Vagina (tissue), 2 donors: ENCODE data around the gene ZNF385B. TPM values are rescaled to one million over a fixed set of nuclear protein-coding genes. Genes with fewer than 3 reads are reported as not detected.
"Not testable (repeated sequence)": the region's sequence is repeated elsewhere in the genome, so short reads cannot be mapped to it uniquely, and the experiment has no call there.

Experiments
- DNase-seq, 2 donors: peaks; one replicate each; pipeline ENCODE4 v3.0.0-alpha.2; 2017; ENCODE audit errors: extremely low spot score in 2 of 2
- H3K27ac ChIP-seq: fragments of 200-600 bp; sonication (generic); one replicate; pipeline ENCODE4 v1.5.1; 2019
- H3K27me3 ChIP-seq: fragments of 200-600 bp; sonication (generic); one replicate; pipeline ENCODE4 v1.5.1; 2019
- H3K36me3 ChIP-seq, 2 donors: fragments of 200-600 bp; sonication (generic); one replicate each; pipeline ENCODE4 v1.5.1; 2017 to 2019
- H3K4me1 ChIP-seq: fragments of 200-600 bp; sonication (generic); one replicate; pipeline ENCODE4 v1.5.1; 2019
- H3K4me3 ChIP-seq, 2 donors: fragments of 200-600 bp; sonication (generic); 1 replicate in 1 of 2; 2 replicates in 1 of 2; pipeline ENCODE4 v1.5.1; 2016 to 2019
- H3K9me3 ChIP-seq: fragments of 200-600 bp; sonication (generic); one replicate; pipeline ENCODE4 v1.5.1; 2019
- POLR2A ChIP-seq, 2 donors: fragments of 450-650 bp; IDR thresholded peaks; one replicate each; pipeline ENCODE4 v1.6.1; 2017; ENCODE audit warnings: antibody characterized with exemption in 2 of 2, mild to moderate bottlenecking in 2 of 2, moderate library complexity in 2 of 2
- POLR2AphosphoS5 ChIP-seq, 2 donors: sonication (generic); formaldehyde crosslinking; IDR thresholded peaks; one replicate each; pipeline ENCODE4 v1.9.0; 2017; ENCODE audit warnings: antibody characterized with exemption in 2 of 2, mild to moderate bottlenecking in 2 of 2, low read depth in 1 of 2; ENCODE audit not compliant: insufficient read depth in 1 of 2
- intact Hi-C: fragments of 100-400 bp; cut with DNase I; formaldehyde crosslinking; loops from one replicate; pipeline ENCODE4 v1.15.1; 2023
- total RNA-seq: library from RNA; depleted of rRNA; stranded (reverse); fragments of >200 nt; gene quantifications from one replicate; pipeline ENCODE4 v1.2.3, GENCODE V29; 2016
- TF ChIP-seq, protein P1 (sequence below), 3 experiments: fragments of 450-650 bp in 2 of 3; fragments of 200-600 bp in 1 of 3; sonication (generic) in 1 of 3; IDR thresholded peaks; one replicate each; pipeline ENCODE4 v1.5.1; 2017 to 2019; ENCODE audit warnings: antibody characterized with exemption in 3 of 3, mild to moderate bottlenecking in 2 of 3, moderate library complexity in 2 of 3

Gene ZNF385B
- total RNA-seq, 1 donor from 2014 or later, result 11.5 TPM

DNA sequence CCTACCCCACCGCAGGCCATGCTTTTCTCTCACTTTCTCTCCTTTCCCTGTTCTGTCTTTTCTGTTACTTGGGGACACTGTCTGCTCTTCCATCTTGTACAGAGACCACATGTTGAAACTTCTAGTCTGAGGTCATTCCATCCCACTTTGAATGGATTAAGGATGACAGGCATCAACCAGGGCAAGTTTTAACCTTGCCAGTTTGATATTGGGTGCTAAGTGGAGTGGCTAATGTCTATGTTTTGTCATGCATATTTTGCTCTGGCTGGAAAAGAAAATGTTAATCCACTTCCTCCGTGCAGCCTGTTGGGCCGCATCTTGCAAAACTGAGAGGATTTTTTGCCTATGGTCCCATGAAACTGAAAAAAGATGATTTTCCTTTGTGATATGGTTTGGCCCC, 391.3 kb downstream of the ZNF385B start:
- Histone ChIP-seq H3K4me1 (no peaks in the 10 kb centered on the region), H3K9me3 (no peaks in the 10 kb centered on the region), H3K36me3 (no peaks in the 10 kb centered on the region), H3K27ac (no peak overlapping the region), H3K27me3 (no peaks in the 10 kb centered on the region), H3K4me3 (no peak overlapping the region)
- intact Hi-C loops, result no loop called here
- DNase-seq, result no peak
- no peak for TF ChIP-seq POLR2AphosphoS5 (IDR thresholded peaks at IDR 0.05; ENCODE audit: insufficient read depth in 1 of 2, low read depth in 1 of 2)
- TF ChIP-seq, protein P1, sequence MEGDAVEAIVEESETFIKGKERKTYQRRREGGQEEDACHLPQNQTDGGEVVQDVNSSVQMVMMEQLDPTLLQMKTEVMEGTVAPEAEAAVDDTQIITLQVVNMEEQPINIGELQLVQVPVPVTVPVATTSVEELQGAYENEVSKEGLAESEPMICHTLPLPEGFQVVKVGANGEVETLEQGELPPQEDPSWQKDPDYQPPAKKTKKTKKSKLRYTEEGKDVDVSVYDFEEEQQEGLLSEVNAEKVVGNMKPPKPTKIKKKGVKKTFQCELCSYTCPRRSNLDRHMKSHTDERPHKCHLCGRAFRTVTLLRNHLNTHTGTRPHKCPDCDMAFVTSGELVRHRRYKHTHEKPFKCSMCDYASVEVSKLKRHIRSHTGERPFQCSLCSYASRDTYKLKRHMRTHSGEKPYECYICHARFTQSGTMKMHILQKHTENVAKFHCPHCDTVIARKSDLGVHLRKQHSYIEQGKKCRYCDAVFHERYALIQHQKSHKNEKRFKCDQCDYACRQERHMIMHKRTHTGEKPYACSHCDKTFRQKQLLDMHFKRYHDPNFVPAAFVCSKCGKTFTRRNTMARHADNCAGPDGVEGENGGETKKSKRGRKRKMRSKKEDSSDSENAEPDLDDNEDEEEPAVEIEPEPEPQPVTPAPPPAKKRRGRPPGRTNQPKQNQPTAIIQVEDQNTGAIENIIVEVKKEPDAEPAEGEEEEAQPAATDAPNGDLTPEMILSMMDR (IDR thresholded peaks at IDR 0.05), result no peak

GRCh38 chr2:179467960-179468359, 393.5 kb downstream of the ZNF385B start:
- Histone ChIP-seq H3K9me3 (no peaks in the 10 kb centered on the region), H3K36me3 (no peaks in the 10 kb centered on the region), H3K4me1 (no peaks in the 10 kb centered on the region), H3K27me3 (no peaks in the 10 kb centered on the region), H3K4me3 (no peak overlapping the region), H3K27ac (no peak overlapping the region)
- intact Hi-C loops, result no loop called here
- TF ChIP-seq, protein P1 (IDR thresholded peaks at IDR 0.05), result no peak
- TF ChIP-seq POLR2AphosphoS5 (IDR thresholded peaks at IDR 0.05; ENCODE audit: insufficient read depth in 1 of 2, low read depth in 1 of 2) (no peak), POLR2A (IDR thresholded peaks at IDR 0.05) (no peak)
- no peak for DNase-seq

- Histone ChIP-seq H3K4me1 (no peaks in the 10 kb centered on the region), H3K9me3 (no peaks in the 10 kb centered on the region), H3K27ac (no peak overlapping the region), H3K4me3 (no peak overlapping the region), H3K27me3 (no peaks in the 10 kb centered on the region), H3K36me3 (no peaks in the 10 kb centered on the region)
- DNase-seq, result no peak
- TF ChIP-seq, protein P1 (IDR thresholded peaks at IDR 0.05), result no peak
- TF ChIP-seq POLR2AphosphoS5 (IDR thresholded peaks at IDR 0.05; ENCODE audit: insufficient read depth in 1 of 2, low read depth in 1 of 2) (no peak), POLR2A (IDR thresholded peaks at IDR 0.05) (no peak)
- intact Hi-C loops, result no loop called here
These were observed 394.3 kb downstream of the ZNF385B start for GRCh38 chr2:179467111-179467510.

DNA sequence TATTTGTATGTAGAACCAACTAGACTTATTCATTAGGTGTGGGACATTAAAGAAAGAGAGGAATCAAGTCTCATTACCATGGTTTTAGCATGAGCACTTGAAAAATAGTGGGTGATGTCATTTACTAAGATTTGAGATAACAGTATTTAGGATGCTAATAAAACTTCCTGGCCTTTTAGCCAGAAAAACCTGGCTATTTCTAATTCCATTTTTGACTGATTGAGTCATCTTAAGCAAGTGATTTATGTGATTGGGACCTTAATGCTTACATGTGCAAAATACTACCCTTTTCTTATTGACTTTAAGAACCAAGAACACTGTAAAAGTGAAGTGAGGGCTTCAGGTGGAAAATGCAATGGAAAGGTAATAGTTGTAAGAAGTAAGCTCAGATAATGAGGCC, 400.0 kb downstream of the ZNF385B start:
- H3K4me3 ChIP-seq, result no peak overlapping the region
- no peaks in the 10 kb centered on the region for H3K36me3 ChIP-seq
- no peaks in the 10 kb centered on the region for H3K27me3 ChIP-seq
- no peak overlapping the region for H3K27ac ChIP-seq
- no peaks in the 10 kb centered on the region for H3K4me1 ChIP-seq
- intact Hi-C loops, result no loop called here
- no peaks in the 10 kb centered on the region for H3K9me3 ChIP-seq
- TF ChIP-seq, protein P1 (IDR thresholded peaks at IDR 0.05), result no peak
- TF ChIP-seq POLR2AphosphoS5 (IDR thresholded peaks at IDR 0.05; ENCODE audit: insufficient read depth in 1 of 2, low read depth in 1 of 2) (no peak), POLR2A (IDR thresholded peaks at IDR 0.05) (no peak)
- DNase-seq, result no peak

DNA sequence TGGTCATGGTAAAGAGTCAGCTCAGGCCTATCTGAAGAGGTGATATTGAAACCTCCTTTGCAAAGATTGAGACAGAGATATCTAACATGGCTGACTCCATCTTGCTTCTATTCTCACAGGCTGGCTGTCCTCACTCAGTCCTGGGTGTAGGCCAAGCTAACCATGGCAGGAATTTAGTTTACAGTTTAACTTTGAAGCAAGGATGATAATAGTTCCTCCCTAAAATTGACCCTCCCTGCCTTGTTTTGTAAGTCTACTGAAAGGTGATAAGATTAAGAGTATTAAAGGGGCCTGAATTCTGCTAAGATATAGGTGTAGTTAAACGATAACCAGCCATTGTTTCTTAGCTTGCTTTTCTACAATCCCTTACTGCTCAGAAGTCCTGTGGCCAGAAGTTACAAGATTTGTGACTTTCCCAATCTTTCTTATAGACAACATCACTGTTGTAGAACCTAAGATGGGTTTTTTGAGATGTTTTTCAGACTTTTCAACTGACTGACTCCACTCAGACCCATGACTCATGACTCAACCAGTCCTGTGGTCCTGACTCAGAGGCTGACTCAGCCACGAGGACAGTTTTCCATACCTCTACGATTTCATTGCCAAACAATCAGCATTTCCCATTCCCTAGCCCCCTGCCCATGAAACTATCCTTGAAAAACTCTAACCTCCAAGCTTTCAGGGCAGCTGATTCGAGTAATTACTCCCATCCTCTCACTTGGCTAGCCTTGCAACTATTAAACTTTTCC, 401.1 kb downstream of the ZNF385B start:
- Histone ChIP-seq H3K36me3 (no peaks in the 10 kb centered on the region), H3K9me3 (no peaks in the 10 kb centered on the region), H3K27me3 (no peaks in the 10 kb centered on the region), H3K27ac (no peak overlapping the region), H3K4me3 (no peak overlapping the region), H3K4me1 (no peaks in the 10 kb centered on the region)
- TF ChIP-seq POLR2AphosphoS5 (IDR thresholded peaks at IDR 0.05; ENCODE audit: insufficient read depth in 1 of 2, low read depth in 1 of 2) (no peak), POLR2A (IDR thresholded peaks at IDR 0.05) (no peak)
- TF ChIP-seq, protein P1 (IDR thresholded peaks at IDR 0.05), result no peak
- intact Hi-C loops, result no loop called here
- no peak for DNase-seq

GRCh38 chr2:179458113-179458512, 403.3 kb downstream of the ZNF385B start:
- H3K9me3 ChIP-seq, H3K27me3 ChIP-seq, H3K36me3 ChIP-seq, H3K27ac ChIP-seq, DNase-seq, intact Hi-C loops, H3K4me1 ChIP-seq, H3K4me3 ChIP-seq: not testable (repeated sequence)
